CD4-positive, alpha-beta T cell treated with Interleukin-17A for 4 hours (primary cell): ENCODE data around the gene REXO1.
"Not testable (repeated sequence)": the region's sequence is repeated elsewhere in the genome, so short reads cannot be mapped to it uniquely, and the experiment has no call there.

Source experiments
- DNase-seq: peaks from one replicate; pipeline ENCODE4 v3.0.0-alpha.2; 2020; ENCODE audit warnings: mixed read lengths

The REXO1 gene, protein sequence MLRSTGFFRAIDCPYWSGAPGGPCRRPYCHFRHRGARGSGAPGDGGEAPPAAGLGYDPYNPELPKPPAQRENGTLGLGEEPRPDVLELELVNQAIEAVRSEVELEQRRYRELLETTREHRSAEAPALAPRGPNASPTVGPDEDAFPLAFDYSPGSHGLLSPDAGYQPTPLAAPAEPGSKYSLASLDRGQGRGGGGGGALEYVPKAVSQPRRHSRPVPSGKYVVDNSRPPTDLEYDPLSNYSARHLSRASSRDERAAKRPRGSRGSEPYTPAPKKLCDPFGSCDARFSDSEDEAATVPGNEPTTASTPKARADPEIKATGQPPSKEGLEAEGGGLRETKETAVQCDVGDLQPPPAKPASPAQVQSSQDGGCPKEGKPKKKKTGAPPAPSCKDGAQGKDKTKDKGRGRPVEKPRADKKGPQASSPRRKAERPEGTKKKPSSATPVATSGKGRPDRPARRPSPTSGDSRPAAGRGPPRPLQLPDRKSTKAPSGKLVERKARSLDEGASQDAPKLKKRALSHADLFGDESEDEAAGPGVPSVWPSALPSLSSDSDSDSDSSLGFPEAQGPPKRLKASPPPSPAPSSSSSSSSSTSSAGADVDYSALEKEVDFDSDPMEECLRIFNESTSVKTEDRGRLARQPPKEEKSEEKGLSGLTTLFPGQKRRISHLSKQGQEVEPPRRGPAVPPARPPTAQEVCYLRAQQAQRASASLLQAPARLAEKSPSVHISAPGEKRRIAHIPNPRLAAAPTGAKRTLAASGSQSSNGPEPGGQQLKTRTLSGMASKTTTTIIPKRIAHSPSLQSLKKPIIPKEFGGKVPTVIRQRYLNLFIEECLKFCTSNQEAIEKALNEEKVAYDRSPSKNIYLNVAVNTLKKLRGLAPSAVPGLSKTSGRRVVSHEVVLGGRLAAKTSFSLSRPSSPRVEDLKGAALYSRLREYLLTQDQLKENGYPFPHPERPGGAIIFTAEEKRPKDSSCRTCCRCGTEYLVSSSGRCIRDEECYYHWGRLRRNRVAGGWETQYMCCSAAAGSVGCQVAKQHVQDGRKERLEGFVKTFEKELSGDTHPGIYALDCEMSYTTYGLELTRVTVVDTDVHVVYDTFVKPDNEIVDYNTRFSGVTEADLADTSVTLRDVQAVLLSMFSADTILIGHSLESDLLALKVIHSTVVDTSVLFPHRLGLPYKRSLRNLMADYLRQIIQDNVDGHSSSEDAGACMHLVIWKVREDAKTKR

DNA sequence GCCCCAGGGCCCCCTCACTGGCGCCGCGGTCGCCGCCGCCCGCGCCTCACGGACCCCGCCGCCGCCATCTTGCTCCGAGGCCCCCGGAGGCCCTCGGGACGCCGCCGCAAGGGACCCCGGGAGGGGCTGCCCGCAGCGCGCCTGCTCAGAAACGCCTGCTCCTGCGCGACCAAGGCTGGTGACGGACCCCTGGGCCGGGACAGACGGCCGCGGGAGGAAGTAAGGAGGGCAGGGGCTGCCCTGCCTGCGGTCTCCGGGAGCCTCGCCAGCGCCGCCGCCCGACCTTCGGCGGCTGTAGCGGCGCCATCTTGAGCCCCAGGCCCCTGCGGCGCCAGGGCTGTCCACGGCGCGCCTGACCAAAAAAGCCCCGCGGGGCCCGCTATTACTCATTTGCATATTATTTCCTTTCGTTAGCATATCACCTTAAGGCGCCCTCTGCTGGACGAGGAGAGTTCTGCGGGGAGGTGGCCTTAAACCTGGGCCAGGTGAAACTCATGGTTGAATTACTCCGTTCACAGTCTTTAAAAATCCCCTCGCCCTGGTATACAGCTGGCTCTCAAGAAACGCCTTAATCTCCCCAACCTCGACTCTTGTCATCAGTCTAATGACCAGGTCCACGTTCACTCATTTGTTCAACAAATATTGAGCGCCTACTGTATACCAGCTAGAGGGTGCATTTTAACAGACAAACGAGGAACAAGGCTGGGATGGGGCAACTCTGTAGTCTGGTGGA lies at the start of gene REXO1:
REXO1 (minus strand) TSS at position 85 of the 733 bp plus-strand sequence. CDS start 125 bp downstream, outside the sequence.
- peak; percentile 99 for DNase-seq

DNA sequence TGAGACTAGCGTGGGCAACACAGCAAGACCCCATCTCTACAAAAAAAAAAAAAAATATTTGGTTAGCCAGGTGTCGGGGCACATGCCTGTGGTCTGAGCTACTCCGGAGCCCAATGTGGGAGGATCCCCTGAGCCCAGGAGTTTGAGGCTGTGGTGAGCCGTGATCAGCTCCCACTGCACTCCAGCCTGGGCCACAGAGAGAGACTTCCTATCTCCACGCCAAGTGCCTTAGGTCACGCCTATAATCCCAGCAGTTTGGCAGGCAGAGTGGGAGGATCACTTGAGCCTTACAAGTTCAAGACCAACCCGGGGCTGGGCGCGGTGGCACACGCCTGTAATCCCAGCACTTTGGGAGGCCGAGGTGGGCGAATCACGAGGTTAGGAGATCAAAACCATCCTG lies 48.2 kb upstream of the REXO1 start:
- DNase-seq, result no peak

DNA sequence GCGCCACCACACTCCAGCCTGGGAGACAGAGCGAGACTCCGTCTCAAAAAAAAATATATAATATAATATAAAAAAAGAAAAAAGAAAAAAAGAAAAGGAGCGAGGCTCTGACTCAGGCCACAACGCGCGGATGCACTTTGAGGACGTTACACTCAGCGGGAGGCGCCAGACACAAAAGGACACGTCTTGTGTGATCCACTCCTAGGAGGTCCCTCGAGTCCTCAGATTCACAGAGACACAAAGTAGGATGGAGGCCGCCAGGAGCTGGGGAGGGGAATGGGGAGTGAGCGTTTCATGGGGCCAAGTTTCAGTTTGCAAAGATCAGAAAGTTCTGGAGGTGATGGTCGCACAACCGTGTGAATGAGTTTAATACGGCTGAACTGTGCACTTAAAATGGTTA lies 45.5 kb upstream of the REXO1 start:
- no peak for DNase-seq

DNA sequence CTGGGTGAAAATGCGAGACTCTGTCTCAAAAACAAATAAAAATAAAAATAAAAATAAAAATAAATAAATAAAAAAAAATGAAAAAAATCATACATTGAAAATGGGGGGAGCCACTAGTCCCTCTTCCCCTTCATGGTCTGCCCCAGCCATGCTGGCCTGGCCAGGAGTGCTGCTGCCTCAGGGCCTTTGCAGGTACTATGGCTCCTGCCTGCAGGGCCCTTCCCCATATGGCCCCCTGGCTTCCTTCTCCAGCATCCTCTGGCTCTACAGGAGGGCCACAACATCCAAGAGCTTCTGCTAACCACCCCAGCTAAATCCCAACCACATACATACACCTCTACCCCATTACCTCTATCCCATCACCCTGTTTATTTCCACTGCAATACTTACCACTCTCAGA lies 41.6 kb upstream of the REXO1 start:
- DNase-seq, result no peak

DNA sequence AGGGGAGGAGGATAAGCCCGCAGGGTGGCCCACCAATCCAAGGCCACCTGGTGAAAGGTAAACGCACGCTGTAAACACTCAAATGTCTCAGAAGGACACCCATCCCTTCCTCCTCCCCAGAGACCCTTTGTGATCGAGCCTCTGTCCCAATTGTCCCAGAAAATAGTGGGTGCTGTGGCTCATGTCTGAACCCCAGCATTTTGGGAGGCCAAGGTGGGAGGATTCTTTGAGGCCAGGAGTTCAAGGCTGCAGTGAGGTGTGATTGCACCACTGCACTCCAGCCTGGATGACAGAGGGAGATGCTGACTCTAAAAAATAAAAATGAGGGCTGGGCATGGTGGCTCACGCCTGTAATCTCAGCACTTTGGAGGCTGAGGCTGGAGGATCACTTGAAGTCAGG lies 40.1 kb upstream of the REXO1 start:
- DNase-seq, result no peak

DNA sequence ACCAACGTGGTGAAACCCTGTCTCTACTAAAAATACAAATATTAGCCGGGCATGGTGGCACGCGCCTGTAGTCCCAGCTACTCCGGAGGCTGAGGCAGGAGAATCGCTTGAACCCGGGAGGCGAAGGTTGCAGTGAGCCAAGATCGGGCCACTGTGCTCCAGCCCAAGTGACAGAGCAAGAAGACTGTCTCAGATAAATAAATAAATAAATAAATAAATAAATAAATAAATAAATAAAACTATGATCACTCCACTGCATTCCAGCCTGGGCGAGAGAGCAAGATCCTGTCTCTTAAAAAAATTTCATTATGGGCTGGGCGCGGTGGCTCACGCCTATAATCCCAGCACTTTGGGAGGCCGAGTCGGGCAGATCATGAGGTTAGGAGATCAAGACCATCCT lies 38.1 kb upstream of the REXO1 start:
- DNase-seq, result not testable (repeated sequence)

DNA sequence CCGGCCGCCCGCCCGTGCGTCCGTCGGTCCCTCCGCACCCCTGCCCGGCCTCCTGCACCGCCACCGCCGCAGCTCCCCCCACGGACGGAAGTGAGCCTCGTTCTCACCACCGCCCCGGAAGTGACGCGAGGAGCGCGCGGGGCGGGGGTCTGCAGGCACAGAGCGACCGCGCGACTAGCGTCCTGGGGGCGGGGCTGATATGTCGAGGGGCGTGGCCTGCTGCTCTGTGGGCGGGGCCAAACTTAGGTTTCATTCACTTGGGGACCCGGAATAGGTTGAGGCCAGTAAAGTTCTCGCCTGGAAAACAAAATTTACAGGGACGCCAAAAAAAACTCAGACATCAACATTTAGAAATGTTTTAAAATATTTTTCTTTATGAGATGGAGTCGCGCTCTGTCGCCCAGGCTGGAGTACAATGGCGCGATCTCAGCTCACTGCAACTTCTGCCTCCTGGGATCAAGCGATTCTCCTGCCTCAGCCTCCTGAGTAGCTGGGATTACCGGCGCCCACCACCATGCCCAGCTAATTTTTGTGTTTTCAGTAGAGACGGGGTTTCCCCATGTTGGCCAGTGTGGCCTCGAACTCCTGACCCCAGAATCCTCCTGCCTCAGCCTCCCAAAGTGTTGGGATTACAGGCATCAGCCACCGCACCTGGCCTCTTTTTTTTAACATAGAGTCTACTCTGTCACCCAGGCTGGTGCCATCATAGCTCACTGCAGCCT lies 37.3 kb upstream of the REXO1 start, which contains the start of gene ABHD17A:
ABHD17A (minus strand) TSS at position 99 of the 722 bp plus-strand sequence. CDS start 3,930 bp downstream, outside the sequence.
- peak; percentile 96 for DNase-seq

DNA sequence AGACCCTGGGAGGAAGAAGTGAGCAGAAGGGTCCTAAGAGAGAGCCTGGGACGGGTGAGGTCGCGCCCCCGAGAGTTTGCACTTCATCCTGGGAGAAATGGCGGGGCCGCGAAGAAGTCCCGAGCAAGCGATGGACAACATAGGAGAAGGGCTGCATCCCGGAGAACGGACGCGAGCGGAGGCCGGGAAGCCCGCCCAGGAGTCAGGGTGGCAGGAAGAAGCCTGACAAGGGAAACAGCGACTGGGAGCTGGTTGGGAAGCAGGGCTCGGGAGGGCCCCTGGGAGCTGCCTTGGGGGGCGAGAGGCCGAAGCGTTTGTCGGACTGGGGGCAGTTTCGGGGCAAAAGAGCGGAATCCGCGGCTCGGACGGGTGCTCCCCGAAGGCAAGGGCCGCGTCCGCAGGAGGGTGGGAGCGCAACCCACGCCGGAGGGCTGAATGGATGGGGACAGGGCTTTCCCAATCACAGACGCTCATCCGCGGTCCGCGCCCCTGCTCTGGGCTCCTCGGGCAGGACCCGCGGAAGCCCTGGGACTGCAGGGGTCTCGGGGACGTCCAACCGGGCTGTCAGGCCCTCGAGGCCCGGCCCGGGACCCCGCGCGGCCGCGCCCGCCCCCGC lies 36.5 kb upstream of the REXO1 start:
- peak; percentile 13 for DNase-seq

DNA sequence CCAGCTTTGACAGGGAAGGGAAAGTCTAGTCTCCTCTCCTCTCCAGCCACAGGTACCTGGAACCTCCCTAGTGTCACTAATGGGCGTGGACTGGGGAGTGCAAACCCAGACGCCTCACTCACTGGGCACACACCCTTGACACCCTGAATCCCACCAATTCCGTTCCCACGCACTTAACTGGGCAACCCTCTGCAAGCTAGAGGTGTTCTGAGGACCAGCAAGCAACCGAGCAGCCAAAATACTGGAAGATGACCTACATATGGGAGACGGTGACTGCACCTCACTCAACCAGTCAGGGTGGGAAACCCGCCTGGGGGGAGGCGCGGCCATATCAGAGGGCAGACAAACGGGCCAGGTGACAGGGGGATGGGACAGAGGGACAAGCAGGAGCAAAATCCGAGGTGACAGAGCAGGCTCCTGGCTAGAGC lies 36.0 kb upstream of the REXO1 start:
- peak; percentile 39 for DNase-seq

DNA sequence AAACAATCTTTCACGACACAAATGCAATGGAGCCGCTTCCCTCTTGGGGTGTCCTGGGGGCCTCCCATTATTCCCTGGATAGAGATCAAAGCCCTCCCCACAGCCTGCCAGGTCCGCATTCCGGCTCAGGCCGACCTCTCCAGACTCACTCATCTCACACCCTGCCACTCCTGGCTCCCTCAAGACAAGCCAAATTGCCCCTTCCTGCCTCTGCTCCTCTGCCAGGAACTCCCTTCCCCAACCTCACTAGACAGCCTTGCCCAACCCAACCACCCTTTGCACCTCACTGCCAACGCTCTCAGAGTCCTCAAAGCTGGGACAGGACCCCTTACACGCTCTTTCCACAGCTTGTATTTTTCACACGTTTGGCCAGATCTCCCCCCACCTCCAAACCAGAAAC lies 35.5 kb upstream of the REXO1 start:
- DNase-seq, result peak; percentile 35

DNA sequence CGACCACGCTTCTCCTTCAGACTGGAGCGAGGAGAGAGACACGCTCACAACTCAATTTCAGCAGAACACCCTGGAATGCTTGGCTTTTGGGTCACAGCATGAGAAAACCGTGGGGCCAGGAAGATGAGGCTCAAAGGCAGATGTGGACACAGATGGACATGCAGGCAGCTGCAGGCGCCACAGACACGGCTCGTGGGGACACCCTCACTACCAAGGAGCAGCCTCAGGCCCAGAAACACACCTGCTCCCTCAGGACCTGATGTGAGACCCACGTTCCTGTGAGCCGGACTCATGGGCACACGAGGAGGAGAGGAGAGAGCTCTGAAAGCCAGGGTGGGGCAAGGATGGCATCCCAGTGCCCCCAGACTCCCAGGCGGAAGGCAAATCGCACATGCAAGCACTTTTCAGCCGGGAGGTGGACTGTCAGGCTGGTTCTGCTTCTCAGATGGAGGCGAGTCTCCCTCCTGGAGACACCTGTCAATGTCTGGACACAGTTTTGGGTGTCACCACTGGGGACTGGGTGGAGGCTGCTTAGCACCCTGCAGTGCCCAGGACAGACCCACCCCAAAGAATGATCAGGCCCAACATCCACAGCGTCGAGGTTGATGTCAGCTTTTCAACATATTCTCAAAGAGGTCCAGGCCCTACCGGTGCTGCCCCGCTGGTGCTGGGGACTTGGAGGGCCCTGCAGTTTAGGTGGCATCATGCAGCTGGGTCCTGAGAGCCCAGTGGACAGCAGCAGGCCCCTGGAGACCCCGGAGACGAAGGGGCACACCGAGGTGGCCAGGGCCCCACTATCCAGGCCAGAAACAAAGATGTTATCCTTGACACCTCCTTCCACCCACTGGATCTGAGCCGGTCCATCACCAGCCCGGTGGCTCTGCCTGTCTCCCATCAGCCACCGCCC lies 34.8 kb upstream of the REXO1 start:
- no peak for DNase-seq

DNA sequence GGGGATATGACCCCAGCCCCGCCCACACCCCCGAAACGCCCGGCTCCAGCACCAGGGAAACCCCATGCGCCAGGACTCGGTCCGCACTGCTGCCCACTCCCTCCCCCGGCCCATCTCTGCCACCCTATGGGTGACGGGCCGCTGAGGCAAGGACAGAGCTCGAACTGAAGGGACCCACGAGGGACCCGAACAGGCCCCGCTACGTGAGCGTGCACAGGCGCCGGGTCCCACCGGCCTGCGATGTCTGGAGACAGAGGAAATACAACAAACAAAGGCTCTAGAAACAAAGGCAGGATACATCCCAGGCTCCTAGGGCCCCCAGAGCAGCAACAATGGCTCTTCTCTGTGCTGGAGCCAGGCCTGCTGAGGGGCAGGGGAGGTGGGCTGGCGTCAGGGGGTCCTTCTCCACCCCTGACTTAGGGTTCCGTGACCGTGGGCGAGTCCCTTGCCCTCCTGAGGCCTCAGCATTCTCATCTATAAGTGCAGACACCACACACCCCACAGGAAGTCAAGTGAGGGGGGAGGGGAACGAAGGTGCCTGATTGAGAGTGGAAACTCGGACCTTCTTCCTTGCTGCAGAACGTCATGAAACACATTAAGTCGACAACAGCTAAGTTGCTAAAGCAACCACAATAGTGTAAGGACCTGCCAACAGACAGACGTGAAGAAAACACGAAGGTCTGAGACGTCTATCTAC lies 34.0 kb upstream of the REXO1 start:
- peak; percentile 81 for DNase-seq

DNA sequence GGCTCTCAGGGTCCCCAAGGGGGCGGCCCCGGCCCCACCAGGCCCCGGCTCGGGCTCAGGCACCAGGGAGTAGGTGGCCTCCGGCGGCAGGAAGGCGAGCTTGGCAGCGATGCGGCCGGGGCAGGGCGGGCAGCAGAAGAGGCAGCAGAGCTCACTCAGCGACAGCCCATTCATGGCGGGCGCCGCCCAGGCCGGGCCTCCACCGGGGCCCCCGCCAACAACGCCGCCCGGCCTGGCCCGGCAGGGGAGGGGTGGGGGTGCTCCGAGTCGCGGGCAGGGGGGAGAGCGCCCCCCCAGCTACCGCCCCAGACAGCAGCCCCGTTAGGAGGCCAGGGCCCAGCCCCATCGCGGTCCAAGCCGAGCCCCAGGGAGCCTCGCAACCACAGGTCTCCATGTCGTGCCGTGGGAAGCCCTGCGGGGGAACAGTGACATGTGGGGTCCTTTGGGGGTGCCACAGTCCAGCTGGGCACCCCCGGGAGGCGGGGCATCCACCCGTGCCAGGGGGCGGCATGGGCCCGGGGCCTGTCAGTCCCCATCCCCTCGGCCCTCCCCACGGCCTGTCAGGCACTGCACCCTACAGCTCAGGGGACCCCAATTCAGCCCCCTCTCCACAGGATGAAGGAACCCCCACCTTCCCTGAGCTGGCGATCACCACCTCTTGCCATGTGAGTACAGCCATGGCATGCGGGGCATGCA lies 33.3 kb upstream of the REXO1 start:
- not testable (repeated sequence) for DNase-seq

DNA sequence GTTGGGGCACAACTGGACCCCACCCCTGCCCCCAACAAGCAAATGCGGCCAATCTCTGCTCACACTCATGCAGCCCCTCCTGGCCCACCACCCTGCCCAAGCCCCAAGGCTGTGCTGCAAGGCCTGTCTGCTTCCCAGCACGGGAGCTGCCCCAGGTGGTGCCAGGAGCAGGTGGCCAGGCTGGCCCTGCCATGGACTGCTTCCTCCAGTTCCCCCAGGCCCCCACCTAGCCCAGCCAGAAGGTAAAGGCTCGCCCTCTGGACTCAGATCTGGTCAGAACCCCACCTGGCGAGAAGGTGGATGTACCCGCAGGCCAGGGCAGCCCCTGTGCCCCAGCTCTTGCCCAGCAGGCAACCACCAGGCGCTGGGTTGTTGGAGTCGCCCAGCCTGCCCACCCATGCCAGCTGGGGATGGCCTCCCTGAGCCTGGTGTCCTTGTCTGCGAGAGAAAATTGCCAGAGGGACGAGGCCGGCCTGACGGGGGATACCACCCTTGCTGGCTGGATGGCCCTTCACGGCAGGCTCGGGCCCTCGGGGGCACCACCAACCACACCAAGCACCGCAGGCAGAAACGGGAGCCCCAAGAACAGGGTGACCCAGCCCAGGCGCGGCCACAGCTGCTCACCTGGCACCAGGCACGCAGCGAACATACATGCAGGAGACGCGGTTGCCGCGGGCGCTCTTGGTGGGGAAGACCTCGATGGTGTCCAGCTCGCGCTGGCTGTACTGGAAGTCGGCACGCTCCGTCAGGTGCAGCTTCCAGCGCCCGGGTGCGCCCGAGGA lies 32.5 kb upstream of the REXO1 start:
- DNase-seq, result no peak

DNA sequence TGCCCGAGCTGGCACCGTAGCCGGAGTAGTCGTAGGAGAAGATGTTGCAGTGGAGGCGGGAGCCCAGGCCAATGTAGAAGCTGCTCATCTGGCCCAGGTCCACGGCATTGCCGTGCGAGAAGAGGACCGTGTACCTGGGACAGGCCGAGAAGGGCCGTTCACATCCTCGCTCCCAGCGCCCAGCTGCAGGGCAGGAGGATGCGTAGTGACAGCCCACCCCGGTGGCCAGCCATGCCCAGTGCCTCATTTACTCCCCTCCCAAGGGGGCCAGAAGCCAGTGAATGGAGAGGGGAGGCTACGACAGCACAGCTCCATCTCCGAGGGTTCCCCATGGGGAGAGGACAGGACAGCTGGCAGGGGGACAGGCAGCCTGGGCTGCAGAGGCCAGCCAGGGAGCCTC lies 31.7 kb upstream of the REXO1 start:
- not testable (repeated sequence) for DNase-seq

DNA sequence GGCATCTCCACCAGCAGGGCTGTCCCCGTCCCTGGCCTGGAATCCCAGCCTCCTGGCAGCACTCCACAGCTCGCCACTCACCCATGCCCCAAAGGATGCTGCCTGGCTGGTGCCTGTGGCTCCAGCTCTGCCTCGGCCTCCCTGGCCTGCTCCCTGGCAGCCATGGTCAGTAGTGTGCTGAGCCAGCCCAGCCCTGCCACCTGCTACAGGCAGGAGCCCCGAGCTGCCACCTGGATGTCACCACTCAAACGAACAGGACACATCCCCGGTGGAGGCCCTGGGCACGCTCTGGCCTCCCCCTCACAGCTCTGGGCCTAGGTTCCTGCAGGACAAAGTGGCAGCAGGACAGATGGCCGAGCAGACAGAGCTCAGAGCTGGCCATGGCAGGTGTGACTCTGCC lies 30.3 kb upstream of the REXO1 start:
- DNase-seq, result not testable (repeated sequence)

DNA sequence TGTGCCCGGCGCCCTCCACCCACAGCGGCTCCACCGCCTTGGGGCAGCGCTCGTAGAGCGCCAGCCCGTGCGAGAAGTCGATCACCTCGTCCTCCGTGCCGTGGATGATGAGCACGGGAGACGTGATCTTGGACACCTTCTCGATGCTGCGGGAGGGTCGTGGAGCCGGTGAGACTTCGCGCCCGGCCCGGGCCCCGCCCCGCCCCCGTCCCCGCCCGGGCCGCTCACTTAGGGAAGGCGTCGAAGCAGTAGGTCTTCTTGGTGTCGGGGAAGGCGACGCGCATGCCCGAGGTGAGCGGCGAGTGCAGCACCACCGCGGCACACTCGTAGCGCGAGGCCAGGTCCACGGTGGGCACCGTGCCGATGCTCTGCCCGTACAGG lies 29.0 kb upstream of the REXO1 start:
- DNase-seq, result not testable (repeated sequence)
